GM18517 (cell line): ENCODE results near the gene NAALADL2.
A peak's percentile ranks its signal among the peaks of the same experiment; 100 is the strongest.
"Not testable (repeated sequence)": the region's sequence is repeated elsewhere in the genome, so short reads cannot be mapped to it uniquely, and the experiment has no call there.

ENCODE experiments used
- ATAC-seq: cut with Tn5 transposase; IDR thresholded peaks from one replicate; pipeline ENCODE4 v1.9.1; 2021; ENCODE audit warnings: mild to moderate bottlenecking, moderate library complexity; ENCODE audit not compliant: unreplicated experiment

The NAALADL2 gene

DNA sequence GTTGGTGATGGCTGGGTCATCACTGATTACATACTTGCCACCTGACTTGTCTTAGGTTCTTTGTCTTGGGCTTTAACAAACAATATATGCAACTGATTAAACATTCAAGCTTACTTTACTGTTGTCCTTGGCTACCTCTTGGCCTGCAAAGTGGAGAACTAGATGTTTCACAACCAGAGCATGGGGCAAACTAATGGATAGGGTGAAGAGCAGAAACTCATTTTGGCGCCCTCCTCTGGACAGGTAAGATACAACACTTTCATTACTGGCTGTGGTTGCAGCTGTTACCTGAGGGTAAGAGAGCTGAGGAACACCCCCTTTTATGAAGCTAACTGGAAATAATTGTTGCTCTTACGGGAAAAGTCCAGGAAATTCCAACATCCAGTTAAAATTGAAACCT, 262.1 kb downstream of the NAALADL2 start:
- ATAC-seq, result no peak

DNA sequence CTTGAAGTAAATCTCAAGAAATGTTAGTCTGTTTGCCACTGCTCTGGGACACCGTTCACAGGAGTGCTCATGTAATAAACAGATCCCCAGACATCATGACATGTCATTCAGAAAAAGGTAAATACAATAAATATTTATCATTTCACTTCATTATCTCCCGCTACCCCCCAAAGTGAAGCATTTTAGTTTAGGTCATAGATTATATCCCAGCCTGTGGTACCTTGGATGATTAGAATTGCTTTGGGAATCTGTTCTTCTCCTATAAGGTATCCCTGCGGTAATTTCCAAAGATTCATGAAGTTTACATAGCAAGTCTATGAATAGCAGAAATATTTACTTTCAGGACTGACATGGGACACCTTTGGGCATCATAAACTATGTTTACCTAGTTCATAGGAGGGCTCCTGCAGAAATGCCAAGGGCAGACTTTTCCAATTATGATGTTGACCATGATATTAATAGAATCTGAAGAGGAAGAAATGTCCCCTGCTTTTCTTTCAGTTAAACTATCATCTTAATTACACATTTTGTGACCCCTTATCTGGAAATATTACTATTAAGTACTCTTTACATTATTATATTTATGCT, 268.0 kb downstream of the NAALADL2 start:
- ATAC-seq, result no peak

DNA sequence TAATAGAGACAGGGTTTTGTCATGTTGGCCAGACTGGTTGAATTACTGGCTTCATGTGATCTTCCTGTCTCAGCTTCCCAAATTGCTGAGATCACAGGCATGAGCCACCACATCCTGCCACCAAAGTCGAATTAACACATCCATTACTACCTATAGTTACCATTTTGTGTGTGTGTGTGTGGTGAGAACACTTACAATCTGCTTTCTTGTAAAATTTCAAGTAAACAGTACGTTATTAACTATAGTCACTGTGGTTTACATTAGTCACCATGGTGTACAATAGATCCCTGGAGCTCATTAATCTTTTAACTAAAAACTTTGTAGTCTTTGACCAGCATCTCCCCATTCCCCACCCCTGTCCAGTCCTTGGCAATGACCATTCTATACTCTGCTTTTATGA, 270.0 kb downstream of the NAALADL2 start:
- ATAC-seq, result no peak

DNA sequence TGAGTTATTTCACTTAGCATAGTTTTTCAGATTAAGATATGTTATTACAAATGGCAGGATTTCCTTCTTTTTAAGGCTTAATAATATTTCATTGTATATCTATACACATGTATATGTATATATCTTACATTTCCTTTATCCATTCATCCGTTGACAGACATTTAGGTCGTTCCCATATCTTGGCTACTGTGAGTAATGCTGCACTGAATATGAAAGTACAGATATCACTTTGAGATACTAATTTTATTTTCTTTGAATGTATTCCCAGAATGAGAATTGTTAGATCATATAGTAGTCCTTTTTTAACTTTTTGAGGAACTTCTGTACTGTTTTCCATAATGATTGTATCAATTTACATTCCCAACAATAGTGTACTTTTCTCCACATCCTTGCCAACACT, 270.4 kb downstream of the NAALADL2 start:
- ATAC-seq, result no peak

DNA sequence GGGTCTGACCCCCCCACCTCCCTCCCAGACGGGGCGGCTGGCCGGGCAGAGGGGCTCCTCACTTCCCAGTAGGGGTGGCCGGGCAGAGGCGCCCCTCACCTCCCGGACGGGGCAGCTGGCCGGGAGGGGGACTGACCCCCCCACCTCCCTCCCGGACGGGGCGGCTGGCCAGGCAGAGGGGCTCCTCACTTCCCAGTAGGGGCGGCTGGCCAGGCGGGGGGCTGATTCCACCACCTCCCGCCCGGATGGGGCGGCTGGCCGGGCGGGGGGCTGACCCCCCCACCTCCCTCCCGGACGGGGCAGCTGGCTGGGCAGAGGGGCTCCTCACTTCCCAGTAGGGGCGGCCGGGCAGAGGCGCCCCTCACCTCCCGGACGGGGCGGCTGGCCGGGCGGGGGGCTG, 272.7 kb downstream of the NAALADL2 start:
- ATAC-seq, result not testable (repeated sequence)

DNA sequence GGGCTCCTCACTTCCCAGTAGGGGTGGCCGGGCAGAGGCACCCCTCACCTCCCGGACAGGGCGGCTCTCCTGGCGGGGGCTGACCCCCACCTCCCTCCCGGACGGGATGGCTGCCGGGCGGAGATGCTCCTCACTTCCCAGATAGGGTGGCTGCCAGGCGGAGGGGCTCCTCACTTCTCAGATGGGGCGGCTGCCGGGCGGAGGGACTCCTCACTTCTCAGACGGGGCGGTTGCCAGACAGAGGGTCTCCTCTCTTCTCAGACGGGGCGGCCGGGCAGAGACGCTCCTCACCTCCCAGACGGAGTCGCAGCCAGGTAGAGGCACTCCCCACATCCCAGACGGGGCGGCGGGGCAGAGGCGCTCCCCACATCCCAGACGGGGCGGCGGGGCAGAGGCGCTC, 273.6 kb downstream of the NAALADL2 start:
- not testable (repeated sequence) for ATAC-seq

DNA sequence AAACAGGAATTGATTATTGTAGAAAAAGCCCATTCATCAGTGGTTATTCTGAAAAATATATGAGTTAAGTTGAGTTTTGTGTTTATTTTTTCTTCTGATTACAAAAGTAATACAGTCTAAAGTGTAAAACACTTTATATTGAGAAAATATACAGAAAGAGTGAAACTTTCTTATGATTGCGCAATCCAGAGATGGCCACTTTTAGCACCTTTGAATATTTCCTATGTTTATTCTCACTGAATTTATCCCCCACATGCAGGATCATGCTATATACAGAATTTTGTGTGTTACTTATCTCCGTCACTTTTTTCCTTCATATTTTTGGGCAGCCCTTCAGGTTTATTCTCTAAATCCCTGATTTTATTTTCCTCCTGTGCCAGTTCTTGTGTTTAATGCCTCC, 285.2 kb downstream of the NAALADL2 start:
- no peak for ATAC-seq

DNA sequence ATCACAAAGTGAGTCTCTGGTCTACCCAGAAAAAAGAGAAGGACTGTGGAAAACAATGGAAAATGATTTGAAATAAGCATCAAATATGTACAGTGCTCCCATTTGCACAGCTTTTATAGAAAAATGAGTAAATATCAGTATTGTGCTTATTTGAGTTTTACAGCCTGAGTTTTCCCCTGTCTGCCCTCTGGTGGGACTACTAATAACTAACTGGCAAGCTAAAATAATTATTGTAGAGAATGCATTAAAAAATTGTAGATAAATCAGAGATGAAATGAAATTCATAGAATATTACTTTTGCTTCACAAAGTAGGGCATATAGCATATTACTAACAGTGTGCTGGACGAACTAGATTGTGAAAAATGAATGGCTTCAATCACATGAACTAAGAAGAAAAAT, 287.1 kb downstream of the NAALADL2 start:
- no peak for ATAC-seq

DNA sequence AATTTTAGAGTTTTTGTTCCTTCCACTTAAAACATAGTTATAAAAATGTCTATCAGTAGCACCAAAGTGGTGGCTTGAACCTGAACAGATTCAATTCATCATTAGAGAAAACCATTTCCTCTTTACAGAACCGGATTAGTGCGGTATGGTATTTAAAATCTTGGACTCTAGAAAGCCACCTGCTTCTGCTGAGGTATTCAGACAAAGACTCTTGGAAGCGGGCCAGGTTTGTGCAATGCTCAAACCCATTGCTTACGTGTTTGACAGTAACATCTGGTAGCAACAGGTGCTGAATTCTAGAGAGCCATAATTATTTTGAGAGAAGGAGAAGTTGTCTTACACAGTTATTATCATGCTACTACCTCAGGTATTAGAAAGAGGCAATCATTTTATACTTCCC, 290.5 kb downstream of the NAALADL2 start:
- peak; percentile 89 for ATAC-seq

DNA sequence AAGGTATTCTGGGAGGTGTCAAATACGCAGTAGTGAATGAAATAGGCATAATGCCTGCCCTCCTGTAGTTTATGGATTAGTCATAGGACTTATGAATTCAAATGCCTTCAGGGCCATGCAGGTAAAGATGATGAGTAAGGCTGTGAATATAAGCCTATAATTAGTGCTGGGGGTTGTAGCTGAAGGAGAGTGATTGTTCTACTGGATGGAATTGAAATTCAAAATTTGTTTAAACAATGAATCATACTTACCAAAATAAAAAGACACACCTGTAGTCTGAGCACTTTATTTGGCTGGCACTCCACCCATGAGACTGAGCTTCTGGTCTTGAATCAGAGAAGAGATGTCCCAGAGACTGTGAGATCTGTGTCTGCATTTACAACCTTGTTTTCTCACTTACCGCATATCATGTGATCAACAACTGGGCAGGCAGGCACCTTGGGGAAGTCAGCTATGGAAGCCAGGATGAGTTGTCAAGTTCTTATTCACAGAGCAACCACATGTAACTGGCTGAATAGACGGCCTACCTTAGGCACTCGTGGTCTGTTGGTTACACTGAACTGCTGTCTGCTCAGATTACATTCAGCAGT, 291.8 kb downstream of the NAALADL2 start:
- ATAC-seq, result no peak

DNA sequence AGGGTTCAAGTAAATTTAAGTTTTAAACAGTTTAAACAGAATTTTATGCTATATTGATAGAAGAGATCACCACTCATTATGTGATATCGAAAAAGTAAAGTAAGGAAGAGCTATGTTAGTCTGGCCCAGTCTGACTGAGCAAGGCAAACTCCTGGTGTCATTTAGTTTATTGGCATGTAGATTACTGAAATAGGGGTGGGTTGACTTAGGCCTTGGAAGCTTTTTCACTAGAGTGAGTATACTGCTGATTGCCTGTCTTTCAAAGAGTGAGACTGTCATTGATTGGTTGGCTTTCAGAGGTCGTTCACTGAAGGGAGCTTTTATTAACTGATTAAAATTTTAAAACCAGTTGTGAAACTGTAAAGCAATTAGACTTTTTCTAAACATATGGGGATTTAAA, 294.5 kb downstream of the NAALADL2 start:
- ATAC-seq, result no peak

DNA sequence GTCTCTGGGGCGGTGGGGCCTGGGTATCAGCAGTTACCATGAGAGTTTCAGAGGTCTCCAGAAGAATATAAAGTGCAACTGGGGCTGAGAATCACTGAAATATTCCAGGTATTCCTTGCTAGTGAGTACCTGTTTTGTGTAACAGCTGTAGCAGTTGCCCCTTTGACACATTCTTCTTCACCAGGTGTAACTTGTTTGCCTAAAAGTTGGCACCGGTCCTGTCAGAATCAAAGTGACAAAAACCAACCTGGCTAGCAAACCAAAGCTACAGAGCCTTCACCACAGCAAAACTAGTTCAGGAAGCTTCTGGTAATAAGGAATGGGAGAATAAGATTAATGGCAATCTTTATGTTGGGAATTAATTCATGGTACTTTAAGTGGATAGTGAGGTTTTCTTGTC, 296.0 kb downstream of the NAALADL2 start:
- ATAC-seq, result no peak

DNA sequence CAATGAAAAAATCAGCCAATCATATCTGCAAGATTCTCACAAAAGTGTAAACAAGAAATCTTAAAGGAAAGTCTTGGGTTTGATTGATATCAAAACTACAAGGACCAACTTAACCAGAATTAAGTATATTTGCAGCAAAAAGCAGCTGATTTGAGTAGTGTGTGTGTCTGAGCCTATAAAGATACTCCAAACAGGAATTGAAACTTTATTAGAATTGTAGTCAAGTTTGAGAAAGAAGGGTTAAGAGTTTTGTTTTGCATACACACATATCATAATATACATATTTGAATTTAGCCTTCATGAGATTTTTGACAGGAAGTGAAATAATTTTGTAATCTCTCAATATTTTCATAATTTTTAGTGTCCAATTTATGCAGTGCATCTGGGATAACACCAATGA, 300.1 kb downstream of the NAALADL2 start:
- no peak for ATAC-seq

DNA sequence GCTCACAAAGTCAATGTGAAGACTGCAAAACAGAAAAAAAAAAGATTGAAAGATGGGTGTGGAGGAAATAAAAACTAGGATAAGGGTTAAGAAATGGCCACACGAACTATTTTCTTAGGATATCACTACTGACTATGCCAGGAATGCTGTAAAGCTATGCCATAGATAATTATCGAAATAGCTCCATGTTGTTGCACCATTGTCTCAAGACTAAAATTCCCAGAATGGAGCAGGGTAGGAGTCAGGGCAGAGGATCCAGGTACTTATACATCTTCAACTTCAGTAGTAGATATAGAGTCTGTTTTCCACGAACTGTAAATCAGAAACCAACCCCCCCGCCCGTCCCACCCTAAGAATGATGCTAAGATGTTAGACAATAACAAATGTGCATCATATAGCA, 302.2 kb downstream of the NAALADL2 start:
- no peak for ATAC-seq

DNA sequence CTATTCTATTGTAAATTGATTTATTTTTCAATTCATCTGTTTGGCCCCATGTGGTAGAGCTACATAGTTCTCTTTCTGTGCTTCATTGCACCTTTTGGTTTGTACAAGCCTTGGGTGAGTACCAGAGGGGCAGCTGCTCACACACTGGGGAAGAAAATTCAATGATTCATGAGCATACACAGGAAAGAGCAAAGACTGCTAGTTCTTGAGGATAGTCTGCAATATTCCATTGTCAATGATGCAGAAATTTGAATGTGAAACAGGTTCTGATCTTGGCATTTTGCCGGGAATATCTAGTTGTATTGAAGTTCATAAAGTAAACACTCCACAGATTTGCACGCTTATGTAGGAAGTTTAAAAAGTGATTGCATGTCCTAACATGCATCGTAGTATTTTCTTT, 304.6 kb downstream of the NAALADL2 start:
- ATAC-seq, result no peak

DNA sequence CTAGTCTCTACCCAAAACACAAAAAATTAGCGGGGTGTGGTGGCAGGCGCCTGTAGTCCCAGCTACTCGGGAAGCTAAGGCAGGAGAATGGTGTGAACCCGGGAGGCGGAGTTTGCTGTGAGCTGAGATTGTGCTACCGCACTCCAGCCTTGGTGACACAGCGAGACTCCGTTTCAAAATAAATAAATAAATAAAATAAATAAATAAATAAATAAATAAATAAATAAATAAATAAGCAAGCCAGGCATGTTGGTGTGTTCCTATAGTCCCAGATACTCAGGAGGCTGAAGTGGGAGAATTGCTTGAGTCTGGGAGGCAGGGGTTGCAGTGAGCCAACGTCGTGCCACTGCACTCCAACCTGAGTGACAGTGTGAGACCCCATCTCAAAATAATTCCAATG, 314.0 kb downstream of the NAALADL2 start:
- ATAC-seq, result not testable (repeated sequence)

DNA sequence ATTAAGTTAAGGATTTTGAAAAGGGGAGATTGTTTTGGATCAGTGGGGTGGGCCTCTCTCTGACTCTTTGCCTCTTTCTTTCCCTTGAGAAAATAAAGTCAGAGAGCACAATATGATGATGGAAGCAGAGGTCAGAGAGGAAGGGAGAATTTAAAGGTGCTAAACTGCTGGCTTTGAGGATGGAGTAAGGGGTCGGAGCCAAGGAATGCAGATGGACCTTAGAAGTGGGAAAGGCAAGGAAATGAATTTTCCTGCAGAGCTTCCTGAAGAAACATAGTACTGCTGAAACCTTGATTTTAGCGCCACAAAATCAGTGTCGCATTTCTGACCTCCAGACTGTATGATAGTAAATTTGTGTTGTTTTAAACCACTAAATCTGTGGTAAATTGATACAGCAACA, 317.4 kb downstream of the NAALADL2 start:
- no peak for ATAC-seq

DNA sequence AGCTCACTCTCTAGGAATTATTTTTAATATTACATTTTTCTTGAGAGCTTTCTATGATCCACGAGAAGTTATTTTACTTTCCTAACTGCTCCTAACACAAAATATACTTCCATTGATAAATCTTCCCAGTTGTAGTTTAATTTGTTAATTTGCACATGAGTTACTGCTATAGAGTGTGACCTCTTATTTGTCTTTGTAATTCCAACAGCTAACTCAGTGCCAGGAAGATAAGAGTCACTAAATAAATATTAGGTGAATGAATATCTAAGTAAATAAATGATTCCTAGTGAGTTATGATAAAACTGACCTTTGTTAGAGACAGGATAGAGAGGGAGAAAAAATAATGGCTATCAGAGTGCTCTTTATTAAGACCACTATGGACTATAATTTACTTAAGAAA, 319.9 kb downstream of the NAALADL2 start:
- ATAC-seq, result no peak

DNA sequence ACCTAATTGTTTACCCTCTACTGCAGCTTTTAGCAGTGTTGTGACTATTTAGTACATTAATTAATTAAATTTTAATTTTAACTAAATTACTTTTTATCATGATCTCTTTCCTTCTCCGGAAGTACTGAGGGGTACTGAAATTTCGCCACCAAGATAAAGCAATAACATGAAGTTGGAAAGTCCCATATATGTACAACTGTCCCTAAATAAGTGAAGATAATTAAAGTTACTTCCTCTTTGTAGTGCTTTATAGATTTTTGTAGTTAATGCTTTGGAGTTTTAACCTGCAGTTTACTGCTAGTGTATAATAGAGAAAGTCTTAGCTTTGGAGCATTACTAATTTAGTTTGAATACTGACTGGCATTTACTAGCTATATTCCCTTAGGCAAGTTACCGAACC, 325.3 kb downstream of the NAALADL2 start:
- ATAC-seq, result no peak

DNA sequence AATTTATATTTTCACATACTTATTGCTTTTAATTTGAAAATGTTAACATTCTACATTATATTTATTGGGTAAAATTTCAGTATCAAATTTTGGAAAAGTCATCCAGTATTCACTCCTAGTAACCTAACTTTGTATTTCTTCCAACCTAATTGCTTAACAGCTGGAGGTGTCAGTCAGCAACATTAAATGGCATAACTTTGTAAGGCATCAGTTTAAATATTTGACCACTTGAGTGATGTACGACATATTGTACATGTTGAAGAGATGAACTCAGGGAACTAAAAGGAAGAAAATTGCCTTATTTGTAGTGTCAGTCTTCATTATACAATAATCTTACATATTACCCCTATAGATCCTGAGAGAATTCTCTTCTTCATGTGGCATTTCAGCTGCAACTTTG, 326.8 kb downstream of the NAALADL2 start:
- ATAC-seq, result no peak

DNA sequence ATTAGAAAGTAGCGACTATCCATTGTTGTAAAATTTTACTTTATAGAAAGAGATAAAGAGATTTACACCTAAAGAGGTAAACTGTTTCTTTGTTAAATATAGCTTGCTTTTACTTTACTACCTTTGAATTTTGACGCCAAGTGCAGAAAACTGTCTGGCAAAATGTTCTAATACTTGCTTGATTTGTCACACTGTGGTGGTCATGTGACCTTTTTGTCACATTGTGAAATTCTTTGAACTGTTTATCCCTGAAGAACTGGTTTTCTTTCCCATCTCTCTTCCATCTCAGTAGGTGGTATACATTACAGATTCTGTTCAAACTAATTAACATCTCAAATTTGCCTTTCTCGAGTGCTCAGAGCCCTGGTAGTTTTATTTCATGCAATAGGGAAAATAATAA, 327.4 kb downstream of the NAALADL2 start:
- no peak for ATAC-seq

DNA sequence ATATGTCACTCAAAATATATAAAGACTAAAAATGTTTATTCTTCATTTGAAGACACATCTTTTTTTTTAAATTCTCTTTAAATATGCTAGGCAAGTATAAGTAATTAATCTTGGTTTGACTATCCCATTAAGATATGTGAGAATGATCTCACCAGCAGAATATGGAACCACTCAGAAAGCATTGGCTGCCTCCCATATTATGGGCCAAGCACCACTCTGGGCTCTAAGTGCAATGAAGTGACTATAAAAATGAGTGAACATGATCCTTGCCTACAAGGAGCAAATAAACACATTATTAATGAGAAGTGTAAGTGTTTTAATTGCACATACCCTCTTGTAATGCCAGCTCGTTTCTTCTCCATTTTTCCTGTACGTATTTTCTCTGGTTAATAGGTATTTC, 328.5 kb downstream of the NAALADL2 start:
- ATAC-seq, result no peak

DNA sequence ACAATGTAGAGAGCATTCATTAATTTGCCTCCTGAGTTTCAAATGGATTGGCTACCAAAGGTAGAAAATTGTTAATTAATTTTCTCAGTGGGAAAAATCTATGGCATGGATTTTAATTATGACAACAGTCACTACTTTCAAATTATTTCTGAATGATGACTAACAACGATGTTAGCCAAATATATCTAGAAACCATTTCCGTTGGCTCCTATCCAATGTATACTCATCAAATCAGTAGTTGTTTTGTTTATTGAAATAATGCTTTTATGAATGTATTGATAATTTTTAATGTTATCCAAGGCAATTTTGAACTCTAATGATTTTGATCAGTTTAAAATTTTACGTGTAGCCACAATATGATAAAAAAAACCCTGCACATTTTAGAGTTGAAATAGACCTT, 333.4 kb downstream of the NAALADL2 start:
- ATAC-seq, result no peak
